HepG2 (cell line): Measurements from ENCODE around the gene FCRL2. TPM values are rescaled to one million over a fixed set of nuclear protein-coding genes. Genes with fewer than 3 reads are reported as not detected.

Source experiments
- ATAC-seq: fragments of 200-7000 bp; cut with Tn5 transposase; 3 replicates; pipeline ENCODE4 v1.9.1; 2020; ENCODE audit warnings: mild to moderate bottlenecking, moderate library complexity
- BruUV-seq: library from RNA; stranded (reverse); fragments of 400-500 nt; replicated peaks from 2 replicates; lab custom pipeline; 2021; lab: Mats Ljungman, UMichigan
- CTCF ChIA-PET: fragments of 300-600 bp; formaldehyde crosslinking; extraction: SDS; loops from one replicate; lab custom pipeline; 2021; ENCODE audit warnings: low total read pairs, inconsistent platforms, low intra/inter-chr PET ratio; lab: Yijun Ruan, JAX
- POLR2A ChIA-PET: fragments of 350-600 bp; sonication (Branson Sonifier 250); formaldehyde crosslinking; loops from one replicate; lab custom pipeline; 2020; ENCODE audit warnings: antibody characterized with exemption, inconsistent platforms; lab: Yijun Ruan, JAX
- DNase-seq: peaks from one replicate; pipeline ENCODE4 v3.0.0-alpha.2; 2015; ENCODE audit warnings: low spot score
- FAIRE-seq: peaks from 3 replicates; lab custom pipeline; 2011; peaks lifted over from hg19 to GRCh38; lab: Jason Lieb, UNC
- H2AFZ ChIP-seq: one replicate; pipeline ENCODE4 v1.6.1; 2011; ENCODE audit warnings: low read length, inconsistent platforms
- H3K27ac ChIP-seq: fragments of 300-600 bp; 3 replicates; pipeline ENCODE4 v1.8.0; 2011; ENCODE audit warnings: mixed run types, mild to moderate bottlenecking, mixed read lengths, low read length, inconsistent platforms; ENCODE audit not compliant: insufficient read depth; ENCODE audit errors: extremely low read length
- H3K27me3 ChIP-seq, 2 experiments: fragments of 200-600 bp in 1 of 2; 2 replicates in 1 of 2; 3 replicates in 1 of 2; pipeline versions ENCODE4 v1.6.0 to v1.8.0; 2011; ENCODE audit warnings: low read length in 2 of 2, mild to moderate bottlenecking in 2 of 2, moderate library complexity in 2 of 2, inconsistent platforms in 1 of 2; ENCODE audit not compliant: insufficient read depth in 2 of 2, control insufficient read depth in 1 of 2
- H3K36me3 ChIP-seq, 2 experiments: fragments of 200-600 bp in 1 of 2; replicated peaks in 1 of 2; 2 replicates in 1 of 2; 3 replicates in 1 of 2; pipeline versions ENCODE4 v1.5.1 to v1.8.0; 2011; ENCODE audit warnings: low read length in 2 of 2, inconsistent platforms in 1 of 2; ENCODE audit not compliant: insufficient read depth in 2 of 2, control insufficient read depth in 1 of 2
- H3K4me1 ChIP-seq: 2 replicates; pipeline ENCODE4 v1.5.1; 2012; ENCODE audit warnings: low read length, inconsistent platforms; ENCODE audit not compliant: insufficient read depth
- H3K4me2 ChIP-seq: 2 replicates; pipeline ENCODE4 v1.6.0; 2011; ENCODE audit warnings: low read depth, low read length, inconsistent platforms
- H3K4me3 ChIP-seq, 3 experiments: fragments of 200-600 bp in 1 of 3; sonication (generic), shearing (Covaris generic) in 1 of 3; replicated peaks in 1 of 3; 2 replicates each; pipeline ENCODE4 v1.5.1; 2011 to 2016; ENCODE audit warnings: low read length in 3 of 3, inconsistent platforms in 2 of 3, low read depth in 2 of 3, mild to moderate bottlenecking in 2 of 3, control low read depth in 1 of 3, mixed read lengths in 1 of 3; ENCODE audit not compliant: insufficient read depth in 1 of 3
- H3K79me2 ChIP-seq: one replicate; pipeline ENCODE4 v1.6.1; 2011; ENCODE audit warnings: low read length, inconsistent platforms; ENCODE audit not compliant: insufficient read depth
- H3K9ac ChIP-seq: 2 replicates; pipeline ENCODE4 v1.6.0; 2011; ENCODE audit warnings: mild to moderate bottlenecking, low read depth, low read length, inconsistent platforms; ENCODE audit not compliant: insufficient read depth
- H3K9me3 ChIP-seq: 2 replicates; pipeline ENCODE4 v1.5.1; 2012; ENCODE audit warnings: mild to moderate bottlenecking, low read length
- H4K20me1 ChIP-seq: 2 replicates; pipeline ENCODE4 v1.6.0; 2011; ENCODE audit warnings: inconsistent platforms, mild to moderate bottlenecking, low read length, moderate library complexity; ENCODE audit not compliant: insufficient read depth
- BCL3 ChIP-seq: sonication (generic); formaldehyde crosslinking; IDR thresholded peaks from 2 replicates; pipeline ENCODE4 v1.5.1; 2020; ENCODE audit warnings: mild to moderate bottlenecking, missing genetic modification reagents, moderate library complexity
- CTCF ChIP-seq: sonication (generic); formaldehyde crosslinking; IDR thresholded peaks from 2 replicates; pipeline ENCODE4 v1.5.0; 2020; ENCODE audit warnings: mild to moderate bottlenecking, missing genetic modification reagents, moderate library complexity
- STAG1 ChIP-seq: sonication (generic); formaldehyde crosslinking; IDR thresholded peaks from 2 replicates; pipeline ENCODE4 v1.4.0; 2020; ENCODE audit warnings: missing genetic modification reagents
- WGBS: methylation state at CpG from one replicate; pipeline ENCODE4 v1.1.6; 2017; ENCODE audit warnings: low lambda C conversion rate; 5-methylcytosine and 5-hydroxymethylcytosine counted together
- in situ Hi-C: cut with HindIII; loops from 2 replicates; pipeline ENCODE4 v1.10.0; 2017; ENCODE audit warnings: low pct_unique_long_range_greater_than_20kb; ENCODE audit not compliant: extremely low pct_ligation_motif_present
- intact Hi-C: fragments of 100-400 bp; cut with micrococcal nuclease; formaldehyde crosslinking; loops from one replicate; pipeline ENCODE4 v1.10.0; 2022; ENCODE audit not compliant: unreplicated experiment
- polyA plus RNA-seq, 8 experiments: library from polyadenylated mRNA; depleted of rRNA in 3 of 8; stranded (reverse) in 7 of 8; unstranded in 1 of 8; fragments of >200 nt; fragmentation: Illumina TruSeq in 4 of 8; extraction: Trizol in 4 of 8; gene quantifications; 2 replicates each; pipeline versions ENCODE4 v1.2.1 to v1.2.3, GENCODE V29; 2011 to 2016; ENCODE audit warnings: low read depth in 4 of 8, missing spikeins in 1 of 8, mixed read lengths in 1 of 8; ENCODE audit not compliant: insufficient read depth in 1 of 8
- total RNA-seq, 5 experiments: library from RNA; depleted of rRNA; stranded (reverse); fragments of >200 nt; fragmentation: Illumina TruSeq; extraction: Trizol; gene quantifications; 2 replicates each; pipeline ENCODE4 v1.2.3, GENCODE V29; 2016; ENCODE audit warnings: low read depth in 1 of 5

Gene FCRL2
- total and polyA plus RNA-seq, 2 of the 13 experiments (the other 11 are each of a cell fraction or from before 2014, with no cell fraction given) = not detected

GRCh38 chr1:157773493-157774350 is 3.2 kb downstream of the FCRL2 start:
- ATAC-seq = peak; percentile 81
- Histone ChIP-seq H3K4me1 (no peaks in the 10 kb centered on the region), H3K4me3 (no peak overlapping the region), H2AFZ (no peak overlapping the region), H3K4me2 (no peak overlapping the region), H3K79me2 (no peaks in the 10 kb centered on the region), H3K9ac (no peak overlapping the region), H4K20me1 (no peaks in the 10 kb centered on the region), H3K36me3 (no peaks in the 10 kb centered on the region), H3K9me3 (no peaks in the 10 kb centered on the region), H3K27ac (no peak overlapping the region), H3K27me3 (no peaks in the 10 kb centered on the region)
- no TSS peak for BruUV-seq
- intact Hi-C loops (no loop called here), in situ Hi-C loops (no loop called here)
- FAIRE-seq = no peak
- CTCF ChIA-PET = no interaction called here
- peak; percentile 3 for DNase-seq
- no peak for TF ChIP-seq BCL3
- peak; percentile 30; the same call in 1 of the 2 replicates for TF ChIP-seq CTCF
- 0 out of 2 replicates have a peak, but pooled peaks have one; percentile 18 for TF ChIP-seq STAG1 (CRISPR knock-in tag)
- 4% methylated on average over 1 of the region's 1 CpG for WGBS
- POLR2A ChIA-PET = no interaction called here
